ENCODE results near the gene XYLB. TPM values are rescaled to one million over a fixed set of nuclear protein-coding genes. Genes with fewer than 3 reads are reported as not detected.
"Not testable (repeated sequence)": the region's sequence is repeated elsewhere in the genome, so short reads cannot be mapped to it uniquely, and the experiment has no call there.

XYLB gene
- 1 to 10 TPM; 4.7 to 6.3 TPM for total RNA-seq
- polyA plus RNA-seq (2013, experiment 1 of 2), result 3.3 TPM
- polyA plus RNA-seq (2013, experiment 2 of 2), result 2.3 TPM
- long read RNA-seq, experiment 1, partial matches to known transcripts, result 0 of 4 reads
- long read RNA-seq, experiment 1, other reads (novel, unspliced or antisense), result 3 of 4 reads
- long read RNA-seq, experiment 2, transcript XYLB-201 (19 exons, 3,664 nt), result major isoform, 6 of 8 reads
- long read RNA-seq, experiment 2, partial matches to known transcripts, result 0 of 8 reads
- long read RNA-seq, experiment 2, other reads (novel, unspliced or antisense), result 2 of 8 reads
- long read RNA-seq, experiment 3, partial matches to known transcripts, result 1 of 11 reads
- long read RNA-seq, experiment 3, other reads (novel, unspliced or antisense), result 8 of 11 reads
- long read RNA-seq, experiment 4, partial matches to known transcripts, result 3 of 5 reads
- long read RNA-seq, experiment 4, other reads (novel, unspliced or antisense), result 1 of 5 reads

DNA sequence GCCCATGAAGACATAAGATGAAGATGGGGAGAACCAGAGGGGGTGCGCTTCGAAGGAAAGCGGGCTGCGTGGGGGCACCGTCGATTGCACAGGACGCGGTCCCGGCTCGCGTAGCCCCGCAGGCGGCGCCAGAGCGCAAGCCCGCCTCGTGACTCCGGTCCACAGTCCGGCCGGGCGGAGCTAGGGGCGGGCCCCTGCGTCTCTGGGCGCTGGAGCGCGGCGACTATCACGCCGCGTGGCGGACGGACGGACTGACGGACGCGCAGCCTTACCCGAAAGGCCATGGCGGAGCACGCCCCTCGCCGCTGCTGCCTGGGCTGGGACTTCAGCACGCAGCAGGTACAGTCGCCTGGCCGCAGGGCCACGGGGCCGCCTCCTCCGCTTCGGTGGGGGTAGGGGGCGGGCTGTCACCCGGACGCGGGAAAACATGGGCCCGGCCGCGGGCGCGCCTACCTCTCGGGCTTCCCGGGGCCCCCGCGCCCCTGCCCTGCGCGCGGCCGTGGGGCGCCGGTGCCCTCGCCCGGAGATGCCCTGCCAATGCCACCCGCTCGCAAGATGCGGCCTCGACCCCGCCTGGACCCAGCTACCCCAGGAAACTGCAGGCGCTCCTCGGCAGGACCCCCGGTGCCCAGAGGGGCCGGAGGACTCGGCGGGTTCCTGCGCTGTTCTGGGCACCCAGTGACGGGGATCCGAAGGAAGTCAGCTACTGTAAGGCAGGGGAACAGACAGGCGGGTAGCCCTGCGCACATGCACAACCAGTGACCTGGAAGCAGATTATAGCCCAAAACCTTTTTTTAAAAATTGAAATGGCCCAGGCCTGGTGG is at the start of gene XYLB:
Gene XYLB, plus strand, starts transcription at position 199 of the 824 bp plus-strand sequence. Its CDS starts 84 bp downstream, at position 283.
- peak; percentile 91 for DNase-seq
- Histone ChIP-seq H3K9me3 (ENCODE audit: control insufficient read depth, low read length) (peaks cover 17% of the 10 kb centered on the region), H3K27me3 (ENCODE audit: control insufficient read depth, insufficient read depth, low read length, poor library complexity, severe bottlenecking) (peaks cover 8% of the 10 kb centered on the region), H3K9ac (ENCODE audit: extremely low read depth, low read length, poor library complexity, severe bottlenecking) (peak within 1 kb of the TSS; percentile 20), H3K36me3 (ENCODE audit: control insufficient read depth, insufficient read depth, low read length) (no peaks in the 10 kb centered on the region), H3K4me1 (ENCODE audit: control insufficient read depth, insufficient read depth, low read length) (no peaks in the 10 kb centered on the region), H3K4me3 (ENCODE audit: low read length) (peak within 1 kb of the TSS; percentile 79), H3K27ac (ENCODE audit: low read depth, low read length) (no peak within 1 kb of the TSS)
- no peak within 1 kb of the TSS for H3K27ac Mint-ChIP-seq
- peak within 1 kb of the TSS; percentile 56 for H3K4me3 Mint-ChIP-seq
- peaks cover 7% of the 10 kb centered on the region for H3K4me1 Mint-ChIP-seq
- peaks cover 23% of the 10 kb centered on the region for H3K27me3 Mint-ChIP-seq (ENCODE audit: insufficient read depth)
- peaks cover 9% of the 10 kb centered on the region for H3K9me3 Mint-ChIP-seq
- TF ChIP-seq, protein P1, sequence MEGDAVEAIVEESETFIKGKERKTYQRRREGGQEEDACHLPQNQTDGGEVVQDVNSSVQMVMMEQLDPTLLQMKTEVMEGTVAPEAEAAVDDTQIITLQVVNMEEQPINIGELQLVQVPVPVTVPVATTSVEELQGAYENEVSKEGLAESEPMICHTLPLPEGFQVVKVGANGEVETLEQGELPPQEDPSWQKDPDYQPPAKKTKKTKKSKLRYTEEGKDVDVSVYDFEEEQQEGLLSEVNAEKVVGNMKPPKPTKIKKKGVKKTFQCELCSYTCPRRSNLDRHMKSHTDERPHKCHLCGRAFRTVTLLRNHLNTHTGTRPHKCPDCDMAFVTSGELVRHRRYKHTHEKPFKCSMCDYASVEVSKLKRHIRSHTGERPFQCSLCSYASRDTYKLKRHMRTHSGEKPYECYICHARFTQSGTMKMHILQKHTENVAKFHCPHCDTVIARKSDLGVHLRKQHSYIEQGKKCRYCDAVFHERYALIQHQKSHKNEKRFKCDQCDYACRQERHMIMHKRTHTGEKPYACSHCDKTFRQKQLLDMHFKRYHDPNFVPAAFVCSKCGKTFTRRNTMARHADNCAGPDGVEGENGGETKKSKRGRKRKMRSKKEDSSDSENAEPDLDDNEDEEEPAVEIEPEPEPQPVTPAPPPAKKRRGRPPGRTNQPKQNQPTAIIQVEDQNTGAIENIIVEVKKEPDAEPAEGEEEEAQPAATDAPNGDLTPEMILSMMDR (conservative IDR thresholded peaks at IDR 0.05), result peak; percentile 89
- WGBS, 2 experiments (ENCODE audit: insufficient coverage in 1 of 2, insufficient read length in 1 of 2), result 5 to 18% methylated on average over 18 to 85 of the region's 85 CpGs
- H3K36me3 Mint-ChIP-seq (ENCODE audit: low read depth), result peaks cover 2% of the 10 kb centered on the region

DNA sequence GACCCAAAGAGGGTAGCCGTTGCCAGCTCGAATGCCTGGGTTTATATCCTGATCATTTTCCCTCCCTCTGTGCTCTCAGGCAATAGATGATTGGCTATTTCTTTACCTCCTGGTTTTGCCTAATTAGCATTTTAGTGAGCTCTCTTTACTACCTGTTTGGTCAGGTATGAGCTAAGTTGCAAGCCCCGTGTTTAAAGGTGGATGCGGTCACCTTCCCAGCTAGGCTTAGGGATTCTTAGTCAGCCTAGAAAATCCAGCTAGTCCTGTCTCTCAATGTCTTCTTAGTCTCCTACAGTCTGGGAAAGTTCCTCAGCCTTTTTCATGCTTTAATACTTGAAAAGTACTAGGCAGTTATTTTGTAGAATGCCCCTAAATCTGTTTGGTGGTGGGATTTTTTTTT is 49.5 kb upstream of the XYLB start:
- H3K27me3 Mint-ChIP-seq (ENCODE audit: insufficient read depth); H3K27me3 ChIP-seq (ENCODE audit: control insufficient read depth, insufficient read depth, low read length, poor library complexity, severe bottlenecking); H3K4me3 Mint-ChIP-seq; H3K4me3 ChIP-seq (ENCODE audit: low read length); H3K9me3 ChIP-seq (ENCODE audit: control insufficient read depth, low read length); H3K4me1 ChIP-seq (ENCODE audit: control insufficient read depth, insufficient read depth, low read length); H3K36me3 Mint-ChIP-seq (ENCODE audit: low read depth); H3K9me3 Mint-ChIP-seq; H3K27ac Mint-ChIP-seq; DNase-seq; H3K27ac ChIP-seq (ENCODE audit: low read depth, low read length); H3K36me3 ChIP-seq (ENCODE audit: control insufficient read depth, insufficient read depth, low read length); H3K9ac ChIP-seq (ENCODE audit: extremely low read depth, low read length, poor library complexity, severe bottlenecking): not testable (repeated sequence)
- peaks cover 38% of the 10 kb centered on the region for H3K4me1 Mint-ChIP-seq
- 93 to 94% methylated on average over 3 to 4 of the region's 4 CpGs for WGBS, 2 experiments (ENCODE audit: insufficient coverage in 1 of 2, insufficient read length in 1 of 2)

DNA sequence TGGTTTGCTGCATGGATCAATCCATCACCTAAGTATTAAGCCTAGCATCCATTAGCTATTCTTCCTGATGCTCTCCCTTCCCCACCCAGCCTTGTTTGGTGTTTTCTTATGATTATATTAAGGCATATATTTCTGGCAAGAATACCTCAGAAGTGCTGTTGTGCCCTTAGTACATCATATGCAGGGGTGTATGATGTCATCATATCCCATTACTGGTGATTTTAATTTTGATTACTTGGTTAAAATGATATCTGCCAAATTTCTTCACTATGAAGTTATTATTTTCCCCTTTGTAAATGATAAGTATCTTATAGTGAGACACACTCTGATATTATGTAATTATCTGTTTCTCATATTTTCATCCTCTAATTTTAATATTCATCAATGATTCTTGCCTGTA is 49.0 kb upstream of the XYLB start:
- Histone ChIP-seq H3K36me3 (ENCODE audit: control insufficient read depth, insufficient read depth, low read length) (no peaks in the 10 kb centered on the region), H3K4me1 (ENCODE audit: control insufficient read depth, insufficient read depth, low read length) (peaks cover 5% of the 10 kb centered on the region), H3K9ac (ENCODE audit: extremely low read depth, low read length, poor library complexity, severe bottlenecking) (no peak overlapping the region), H3K9me3 (ENCODE audit: control insufficient read depth, low read length) (no peaks in the 10 kb centered on the region), H3K27ac (ENCODE audit: low read depth, low read length) (no peak overlapping the region), H3K27me3 (ENCODE audit: control insufficient read depth, insufficient read depth, low read length, poor library complexity, severe bottlenecking) (no peaks in the 10 kb centered on the region), H3K4me3 (ENCODE audit: low read length) (no peak overlapping the region)
- no peaks in the 10 kb centered on the region for H3K9me3 Mint-ChIP-seq
- peaks cover 1% of the 10 kb centered on the region for H3K27me3 Mint-ChIP-seq (ENCODE audit: insufficient read depth)
- no peak overlapping the region for H3K4me3 Mint-ChIP-seq
- H3K36me3 Mint-ChIP-seq (ENCODE audit: low read depth), result no peaks in the 10 kb centered on the region
- peaks cover 36% of the 10 kb centered on the region for H3K4me1 Mint-ChIP-seq
- DNase-seq, result no peak
- TF ChIP-seq, protein P1 (conservative IDR thresholded peaks at IDR 0.05), result no peak
- H3K27ac Mint-ChIP-seq, result no peak overlapping the region

Data from endodermal cell (in vitro differentiated cells).